SJSA1 (cell line): ENCODE data around the gene ABLIM2. TPM values are rescaled to one million over a fixed set of nuclear protein-coding genes. Genes with fewer than 3 reads are reported as not detected.
"Not testable (repeated sequence)": the region's sequence is repeated elsewhere in the genome, so short reads cannot be mapped to it uniquely, and the experiment has no call there.

ENCODE experiments used
- DNase-seq, 2 experiments: peaks; one replicate each; pipeline ENCODE4 v3.0.0-alpha.2; 2015 to 2020; ENCODE audit warnings: low spot score in 2 of 2, low read depth in 1 of 2
- H3K27ac ChIP-seq: fragments of 250-450 bp; sonication (Bioruptor Pico); 2 replicates; pipeline ENCODE4 v1.5.1; 2020; ENCODE audit warnings: mild to moderate bottlenecking, moderate library complexity
- H3K27me3 ChIP-seq: fragments of 250-450 bp; sonication (Bioruptor Pico); replicated peaks from 2 replicates; pipeline ENCODE4 v1.5.1; 2020; ENCODE audit warnings: mild to moderate bottlenecking, moderate library complexity
- H3K36me3 ChIP-seq: fragments of 250-450 bp; sonication (Bioruptor Pico); 2 replicates; pipeline ENCODE4 v1.5.1; 2020; ENCODE audit warnings: mild to moderate bottlenecking
- H3K4me1 ChIP-seq: fragments of 250-450 bp; sonication (Bioruptor Pico); replicated peaks from 2 replicates; pipeline ENCODE4 v1.6.1; 2021; ENCODE audit warnings: mild to moderate bottlenecking
- H3K4me3 ChIP-seq: fragments of 250-450 bp; sonication (Bioruptor Pico); 2 replicates; pipeline ENCODE4 v1.5.1; 2020; ENCODE audit warnings: mild to moderate bottlenecking
- H3K9me3 ChIP-seq: fragments of 250-450 bp; sonication (Bioruptor Pico); replicated peaks from 2 replicates; pipeline ENCODE4 v1.5.1; 2020; ENCODE audit warnings: mild to moderate bottlenecking
- total RNA-seq: library from RNA; depleted of rRNA; stranded (reverse); fragments of >200 nt; shearing (Covaris generic); gene quantifications from 2 replicates; pipeline ENCODE4 v1.2.3, GENCODE V29; 2014

The ABLIM2 gene
- total RNA-seq, 1 experiment from 2014 or later: 0.13 TPM

GRCh38 chr4:7943688-7944087 is 214.9 kb downstream of the ABLIM2 start:
- H3K36me3 ChIP-seq, DNase-seq, H3K27ac ChIP-seq, H3K9me3 ChIP-seq, H3K4me3 ChIP-seq, H3K27me3 ChIP-seq: not testable (repeated sequence)
- H3K4me1 ChIP-seq: peaks cover 12% of the 10 kb centered on the region

GRCh38 chr4:7943211-7943610 is 215.4 kb downstream of the ABLIM2 start:
- Histone ChIP-seq H3K27ac (no peak overlapping the region), H3K4me3 (no peak overlapping the region), H3K4me1 (peaks cover 14% of the 10 kb centered on the region), H3K27me3 (no peaks in the 10 kb centered on the region), H3K9me3 (no peaks in the 10 kb centered on the region), H3K36me3 (peaks cover 9% of the 10 kb centered on the region)
- no peak for DNase-seq

GRCh38 chr4:7941965-7942496 is 216.6 kb downstream of the ABLIM2 start:
- peaks cover 9% of the 10 kb centered on the region for H3K36me3 ChIP-seq
- H3K4me3 ChIP-seq: no peak overlapping the region
- H3K9me3 ChIP-seq: no peaks in the 10 kb centered on the region
- no peak overlapping the region for H3K27ac ChIP-seq
- peaks cover 25% of the 10 kb centered on the region for H3K4me1 ChIP-seq
- DNase-seq: no peak
- no peaks in the 10 kb centered on the region for H3K27me3 ChIP-seq

GRCh38 chr4:7941111-7941964 is 217.3 kb downstream of the ABLIM2 start:
- DNase-seq: no peak
- H3K27ac ChIP-seq: no peak overlapping the region
- no peak overlapping the region for H3K4me3 ChIP-seq
- H3K36me3 ChIP-seq: peaks cover 9% of the 10 kb centered on the region
- H3K4me1 ChIP-seq: peaks cover 25% of the 10 kb centered on the region
- H3K9me3 ChIP-seq: no peaks in the 10 kb centered on the region
- no peaks in the 10 kb centered on the region for H3K27me3 ChIP-seq

GRCh38 chr4:7939377-7940108 is 219.1 kb downstream of the ABLIM2 start, which contains the start of gene AFAP1:
Gene AFAP1, minus strand, starts transcription at chr4:7939861. Its CDS starts 67,783 bp downstream, at chr4:7872078.
- Histone ChIP-seq H3K9me3 (no peaks in the 10 kb centered on the region), H3K4me3 (peak within 1 kb of the TSS; percentile 98), H3K27me3 (no peaks in the 10 kb centered on the region), H3K36me3 (peaks cover 9% of the 10 kb centered on the region), H3K4me1 (peaks cover 26% of the 10 kb centered on the region), H3K27ac (peak within 1 kb of the TSS; percentile 70)
- peak; percentile 76 to 87 for DNase-seq

- peak overlapping the region; percentile 98 for H3K4me3 ChIP-seq
- no peaks in the 10 kb centered on the region for H3K27me3 ChIP-seq
- peak overlapping the region; percentile 70 for H3K27ac ChIP-seq
- H3K4me1 ChIP-seq: peaks cover 34% of the 10 kb centered on the region
- H3K36me3 ChIP-seq: peaks cover 13% of the 10 kb centered on the region
- no peaks in the 10 kb centered on the region for H3K9me3 ChIP-seq
- peak in 1 of 2 experiments; percentile 54 for DNase-seq
Measured at GRCh38 chr4:7938609-7939376, 219.8 kb downstream of the ABLIM2 start.

GRCh38 chr4:7938266-7938608 is 220.4 kb downstream of the ABLIM2 start:
- Histone ChIP-seq H3K4me1 (peaks cover 36% of the 10 kb centered on the region), H3K9me3 (no peaks in the 10 kb centered on the region), H3K4me3 (peak overlapping the region; percentile 98), H3K27me3 (no peaks in the 10 kb centered on the region), H3K36me3 (peaks cover 18% of the 10 kb centered on the region), H3K27ac (peak overlapping the region; percentile 70; the same call in 1 of the 2 replicates)
- DNase-seq: no peak

- peaks cover 20% of the 10 kb centered on the region for H3K36me3 ChIP-seq
- H3K4me1 ChIP-seq: peaks cover 43% of the 10 kb centered on the region
- no peak overlapping the region for H3K4me3 ChIP-seq
- no peaks in the 10 kb centered on the region for H3K9me3 ChIP-seq
- no peaks in the 10 kb centered on the region for H3K27me3 ChIP-seq
- no peak overlapping the region for H3K27ac ChIP-seq
- DNase-seq: no peak
Measured at GRCh38 chr4:7937006-7937405, 221.6 kb downstream of the ABLIM2 start.

- no peaks in the 10 kb centered on the region for H3K27me3 ChIP-seq
- DNase-seq: no peak
- peaks cover 13% of the 10 kb centered on the region for H3K36me3 ChIP-seq
- H3K4me1 ChIP-seq: peaks cover 32% of the 10 kb centered on the region
- H3K9me3 ChIP-seq: no peaks in the 10 kb centered on the region
- H3K4me3 ChIP-seq: no peak overlapping the region
- H3K27ac ChIP-seq: no peak overlapping the region
Measured at GRCh38 chr4:7933651-7934510, 224.7 kb downstream of the ABLIM2 start.

- Histone ChIP-seq H3K27me3 (no peaks in the 10 kb centered on the region), H3K36me3 (peaks cover 12% of the 10 kb centered on the region), H3K4me1 (peaks cover 20% of the 10 kb centered on the region), H3K27ac (no peak overlapping the region), H3K4me3 (no peak overlapping the region), H3K9me3 (no peaks in the 10 kb centered on the region)
- no peak for DNase-seq
Measured at GRCh38 chr4:7932287-7932686, 226.3 kb downstream of the ABLIM2 start.

GRCh38 chr4:7929118-7929951 is 229.3 kb downstream of the ABLIM2 start:
- no peaks in the 10 kb centered on the region for H3K27me3 ChIP-seq
- peaks cover 17% of the 10 kb centered on the region for H3K36me3 ChIP-seq
- no peak for DNase-seq
- H3K4me1 ChIP-seq: peaks cover 32% of the 10 kb centered on the region
- H3K27ac ChIP-seq: no peak overlapping the region
- no peak overlapping the region for H3K4me3 ChIP-seq
- H3K9me3 ChIP-seq: no peaks in the 10 kb centered on the region

GRCh38 chr4:7928711-7929110 is 229.9 kb downstream of the ABLIM2 start:
- H3K4me1 ChIP-seq: peaks cover 30% of the 10 kb centered on the region
- H3K27me3 ChIP-seq: no peaks in the 10 kb centered on the region
- DNase-seq: no peak
- H3K9me3 ChIP-seq: no peaks in the 10 kb centered on the region
- no peak overlapping the region for H3K27ac ChIP-seq
- peaks cover 13% of the 10 kb centered on the region for H3K36me3 ChIP-seq
- H3K4me3 ChIP-seq: no peak overlapping the region
